ENCODE data around the gene SLAMF6.

Gene SLAMF6

GRCh38 chr1:160467576-160467975 is 55.5 kb downstream of the SLAMF6 start:
- DNase-seq (ENCODE audit: low read depth), result no peak

GRCh38 chr1:160466961-160467360 is 56.1 kb downstream of the SLAMF6 start:
- no peak for DNase-seq (ENCODE audit: low read depth)

GRCh38 chr1:160465123-160465522 is 57.9 kb downstream of the SLAMF6 start:
- no peak for DNase-seq (ENCODE audit: low read depth)

GRCh38 chr1:160460683-160461287 is 62.3 kb downstream of the SLAMF6 start:
- no peak for DNase-seq (ENCODE audit: low read depth)

GRCh38 chr1:160460214-160460642 is 62.8 kb downstream of the SLAMF6 start:
- no peak for DNase-seq (ENCODE audit: low read depth)

GRCh38 chr1:160459687-160460086 is 63.4 kb downstream of the SLAMF6 start:
- no peak for DNase-seq (ENCODE audit: low read depth)

- DNase-seq (ENCODE audit: low read depth), result no peak
Observed at GRCh38 chr1:160459056-160459455, 64.0 kb downstream of the SLAMF6 start.

GRCh38 chr1:160455153-160455517 is 67.9 kb downstream of the SLAMF6 start:
- DNase-seq (ENCODE audit: low read depth), result no peak

- DNase-seq (ENCODE audit: low read depth), result no peak
Observed at GRCh38 chr1:160454371-160455152, 68.5 kb downstream of the SLAMF6 start.

- no peak for DNase-seq (ENCODE audit: low read depth)
Observed at GRCh38 chr1:160453443-160453842, 69.6 kb downstream of the SLAMF6 start.

- DNase-seq (ENCODE audit: low read depth), result no peak
Observed at GRCh38 chr1:160451859-160452232, 71.2 kb downstream of the SLAMF6 start.

- DNase-seq (ENCODE audit: low read depth), result no peak
Observed at GRCh38 chr1:160451119-160451858, 71.8 kb downstream of the SLAMF6 start.

GRCh38 chr1:160449494-160449893 is 73.6 kb downstream of the SLAMF6 start:
- DNase-seq (ENCODE audit: low read depth), result no peak

- no peak for DNase-seq (ENCODE audit: low read depth)
Observed at GRCh38 chr1:160446945-160447600, 76.0 kb downstream of the SLAMF6 start.

- no peak for DNase-seq (ENCODE audit: low read depth)
Observed at GRCh38 chr1:160439718-160440117, 83.3 kb downstream of the SLAMF6 start.

GRCh38 chr1:160438935-160439334 is 84.1 kb downstream of the SLAMF6 start:
- no peak for DNase-seq (ENCODE audit: low read depth)

GRCh38 chr1:160438317-160438918 is 84.6 kb downstream of the SLAMF6 start:
- no peak for DNase-seq (ENCODE audit: low read depth)

GRCh38 chr1:160437432-160438316 is 85.4 kb downstream of the SLAMF6 start:
- no peak for DNase-seq (ENCODE audit: low read depth)

- DNase-seq (ENCODE audit: low read depth), result no peak
Observed at GRCh38 chr1:160436966-160437365, 86.1 kb downstream of the SLAMF6 start.
